Neutrophil (primary cell): ENCODE results near the gene SKIDA1.
A peak's percentile ranks its signal among the peaks of the same experiment; 100 is the strongest.

Experiments used
- H3K27ac ChIP-seq: fragments of 200-600 bp; sonication (generic); 2 replicates; pipeline ENCODE4 v1.5.1; 2016; ENCODE audit warnings: mild to moderate bottlenecking, moderate library complexity
- H3K27me3 ChIP-seq: fragments of 200-600 bp; sonication (generic); 2 replicates; pipeline ENCODE4 v1.6.0; 2016; ENCODE audit warnings: mild to moderate bottlenecking
- H3K36me3 ChIP-seq: fragments of 200-600 bp; sonication (generic); 2 replicates; pipeline ENCODE4 v1.5.1; 2017
- H3K4me1 ChIP-seq, 2 experiments: fragments of 200-600 bp in 1 of 2; sonication (generic) in 1 of 2; 1 replicate in 1 of 2; 2 replicates in 1 of 2; pipeline versions ENCODE4 v1.5.1 to v1.6.1; 2013 to 2016; ENCODE audit warnings: low read depth in 1 of 2, low read length in 1 of 2, mild to moderate bottlenecking in 1 of 2, moderate library complexity in 1 of 2; ENCODE audit not compliant: control insufficient read depth in 1 of 2, insufficient read depth in 1 of 2
- H3K4me3 ChIP-seq, 2 experiments: fragments of 200-600 bp in 1 of 2; sonication (generic) in 1 of 2; 1 replicate in 1 of 2; 2 replicates in 1 of 2; pipeline ENCODE4 v1.5.1; 2013 to 2016; ENCODE audit warnings: low read depth in 1 of 2, low read length in 1 of 2, mild to moderate bottlenecking in 1 of 2, moderate library complexity in 1 of 2
- H3K9me3 ChIP-seq: fragments of 200-600 bp; sonication (generic); 2 replicates; pipeline ENCODE4 v1.5.1; 2016
- TF ChIP-seq, protein P1 (sequence below): fragments of 200-600 bp; sonication (generic); IDR thresholded peaks from 2 replicates; pipeline ENCODE4 v1.5.1; 2016; ENCODE audit warnings: antibody characterized with exemption

SKIDA1 gene

DNA sequence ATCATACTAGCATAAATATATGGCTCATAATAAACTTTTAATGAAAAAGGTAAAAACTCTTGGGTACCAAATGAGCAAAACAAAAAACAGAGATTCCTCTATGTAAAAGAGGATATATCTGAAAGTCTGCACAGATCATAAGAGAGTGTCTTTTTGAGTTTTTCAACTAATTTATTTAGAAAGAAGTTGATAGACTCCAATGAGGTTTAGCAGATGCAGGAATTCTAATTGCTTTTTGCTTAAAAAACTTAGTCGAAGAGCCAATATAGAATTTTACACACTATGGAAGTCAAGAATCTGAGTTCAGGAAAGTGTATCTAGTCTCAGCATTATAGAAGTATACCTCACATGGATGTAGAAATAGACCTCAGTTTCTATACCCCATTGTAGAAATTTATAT lies 5.2 kb upstream of the SKIDA1 start:
- Histone ChIP-seq H3K4me1 (peaks cover 29 to 30% of the 10 kb centered on the region in 2 experiments), H3K27me3 (peaks cover 3% of the 10 kb centered on the region), H3K9me3 (no peaks in the 10 kb centered on the region), H3K27ac (no peak overlapping the region), H3K36me3 (no peaks in the 10 kb centered on the region), H3K4me3 (no peak overlapping the region)
- TF ChIP-seq, protein P1, sequence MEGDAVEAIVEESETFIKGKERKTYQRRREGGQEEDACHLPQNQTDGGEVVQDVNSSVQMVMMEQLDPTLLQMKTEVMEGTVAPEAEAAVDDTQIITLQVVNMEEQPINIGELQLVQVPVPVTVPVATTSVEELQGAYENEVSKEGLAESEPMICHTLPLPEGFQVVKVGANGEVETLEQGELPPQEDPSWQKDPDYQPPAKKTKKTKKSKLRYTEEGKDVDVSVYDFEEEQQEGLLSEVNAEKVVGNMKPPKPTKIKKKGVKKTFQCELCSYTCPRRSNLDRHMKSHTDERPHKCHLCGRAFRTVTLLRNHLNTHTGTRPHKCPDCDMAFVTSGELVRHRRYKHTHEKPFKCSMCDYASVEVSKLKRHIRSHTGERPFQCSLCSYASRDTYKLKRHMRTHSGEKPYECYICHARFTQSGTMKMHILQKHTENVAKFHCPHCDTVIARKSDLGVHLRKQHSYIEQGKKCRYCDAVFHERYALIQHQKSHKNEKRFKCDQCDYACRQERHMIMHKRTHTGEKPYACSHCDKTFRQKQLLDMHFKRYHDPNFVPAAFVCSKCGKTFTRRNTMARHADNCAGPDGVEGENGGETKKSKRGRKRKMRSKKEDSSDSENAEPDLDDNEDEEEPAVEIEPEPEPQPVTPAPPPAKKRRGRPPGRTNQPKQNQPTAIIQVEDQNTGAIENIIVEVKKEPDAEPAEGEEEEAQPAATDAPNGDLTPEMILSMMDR: no peak

DNA sequence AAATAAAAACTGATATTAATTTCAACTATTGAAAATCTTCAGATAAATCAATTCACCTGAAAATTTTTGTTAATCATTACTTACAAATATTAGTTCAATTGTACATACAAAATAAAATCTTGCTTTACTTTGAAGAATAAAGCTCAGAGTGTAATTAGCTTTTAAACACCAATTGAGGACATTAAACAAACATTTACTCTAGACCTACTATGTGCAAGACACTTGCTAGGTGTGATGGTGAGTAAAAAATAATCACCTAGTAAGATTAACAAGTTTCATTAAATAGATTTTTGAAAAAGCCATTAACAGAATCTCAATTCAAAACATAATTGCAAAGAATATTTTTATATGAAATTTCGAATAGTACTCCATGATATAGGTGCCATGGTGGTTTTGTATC lies 4.7 kb upstream of the SKIDA1 start:
- no peaks in the 10 kb centered on the region for H3K9me3 ChIP-seq
- TF ChIP-seq, protein P1: no peak
- H3K36me3 ChIP-seq: no peaks in the 10 kb centered on the region
- peaks cover 29 to 30% of the 10 kb centered on the region in 2 experiments for H3K4me1 ChIP-seq
- H3K27ac ChIP-seq: no peak overlapping the region
- peaks cover 3% of the 10 kb centered on the region for H3K27me3 ChIP-seq
- no peak overlapping the region for H3K4me3 ChIP-seq

DNA sequence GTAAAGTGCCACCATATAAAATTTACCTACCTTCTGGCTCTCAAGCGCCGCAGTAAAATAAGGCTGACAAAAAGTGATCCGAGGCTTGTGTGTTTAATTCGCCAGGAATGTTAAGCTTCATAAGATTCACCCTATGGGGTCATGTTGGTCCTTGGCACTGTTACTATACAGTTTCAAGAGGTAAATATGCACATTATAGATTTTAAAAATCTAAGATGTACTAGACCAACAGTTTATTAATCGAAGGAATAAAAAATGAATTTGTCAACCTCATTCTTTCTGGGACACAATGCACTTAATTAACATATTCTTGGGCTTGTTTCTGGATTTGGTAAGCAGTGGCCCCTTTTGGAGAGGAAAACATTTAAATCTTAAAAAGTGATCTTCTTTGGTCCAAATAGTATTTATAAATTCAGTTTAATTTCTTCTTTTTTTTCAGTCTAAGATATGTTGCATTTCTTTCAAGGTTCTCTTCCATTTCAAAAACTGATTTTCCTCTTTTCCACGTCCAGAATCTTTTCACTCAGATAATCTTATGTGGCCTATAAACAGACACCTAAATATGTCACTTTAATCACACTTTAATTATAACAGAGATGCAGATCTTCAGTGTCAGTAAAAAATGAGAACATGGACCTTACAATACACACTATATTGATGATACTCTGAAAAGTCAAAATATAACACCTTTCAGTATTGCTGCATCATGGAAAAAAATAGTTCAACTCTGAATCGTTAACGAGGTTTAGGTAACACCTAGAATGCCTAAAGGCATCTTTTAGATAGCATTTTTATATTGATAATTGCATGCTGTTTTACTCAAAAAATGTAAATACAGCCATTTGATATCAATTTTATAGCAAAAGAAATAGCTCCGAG lies 3.8 kb upstream of the SKIDA1 start:
- H3K27ac ChIP-seq: no peak overlapping the region
- peaks cover 3% of the 10 kb centered on the region for H3K27me3 ChIP-seq
- peaks cover 36 to 38% of the 10 kb centered on the region in 2 experiments for H3K4me1 ChIP-seq
- TF ChIP-seq, protein P1: no peak
- no peak overlapping the region for H3K4me3 ChIP-seq
- H3K36me3 ChIP-seq: no peaks in the 10 kb centered on the region
- H3K9me3 ChIP-seq: no peaks in the 10 kb centered on the region

DNA sequence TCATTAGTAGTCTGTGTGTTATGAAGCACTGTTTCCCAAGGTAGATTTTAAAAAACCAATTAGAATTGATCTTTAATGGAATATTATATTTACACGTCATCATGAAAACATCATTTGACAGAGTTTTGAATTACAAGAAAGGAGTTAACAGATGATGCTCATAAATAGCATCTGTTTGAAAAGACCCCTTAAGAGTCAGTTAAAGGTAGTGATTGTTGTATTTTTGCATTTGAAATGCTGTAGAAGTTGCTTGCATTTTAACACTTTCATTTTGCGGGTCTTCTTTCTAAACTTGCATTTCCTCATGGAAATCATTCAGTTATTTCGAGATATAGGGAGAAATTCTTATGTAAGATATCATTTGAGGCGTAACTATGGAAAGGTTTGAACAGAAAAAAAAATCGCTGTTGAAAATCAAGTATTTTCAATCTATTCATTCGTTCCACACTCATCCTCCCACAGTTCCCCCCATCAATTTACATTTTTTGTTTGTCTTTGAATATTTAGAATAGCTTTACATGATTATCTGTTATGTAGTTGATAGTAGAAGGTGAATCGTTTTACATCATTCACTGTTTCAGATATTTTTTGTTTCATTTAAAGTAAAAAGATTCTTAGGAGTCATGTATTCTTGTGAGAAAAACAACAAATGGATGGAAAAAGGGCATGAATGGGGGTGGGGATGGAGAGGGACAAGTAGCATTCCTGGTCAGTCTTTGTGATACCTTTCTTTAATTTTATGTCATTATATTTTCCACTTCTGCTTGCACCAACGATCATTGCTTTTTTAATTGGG lies 3.0 kb upstream of the SKIDA1 start:
- H3K27me3 ChIP-seq: peaks cover 3% of the 10 kb centered on the region
- peaks cover 37 to 39% of the 10 kb centered on the region in 2 experiments for H3K4me1 ChIP-seq
- H3K4me3 ChIP-seq: no peak overlapping the region
- no peaks in the 10 kb centered on the region for H3K36me3 ChIP-seq
- TF ChIP-seq, protein P1: no peak
- H3K27ac ChIP-seq: no peak overlapping the region
- no peaks in the 10 kb centered on the region for H3K9me3 ChIP-seq

DNA sequence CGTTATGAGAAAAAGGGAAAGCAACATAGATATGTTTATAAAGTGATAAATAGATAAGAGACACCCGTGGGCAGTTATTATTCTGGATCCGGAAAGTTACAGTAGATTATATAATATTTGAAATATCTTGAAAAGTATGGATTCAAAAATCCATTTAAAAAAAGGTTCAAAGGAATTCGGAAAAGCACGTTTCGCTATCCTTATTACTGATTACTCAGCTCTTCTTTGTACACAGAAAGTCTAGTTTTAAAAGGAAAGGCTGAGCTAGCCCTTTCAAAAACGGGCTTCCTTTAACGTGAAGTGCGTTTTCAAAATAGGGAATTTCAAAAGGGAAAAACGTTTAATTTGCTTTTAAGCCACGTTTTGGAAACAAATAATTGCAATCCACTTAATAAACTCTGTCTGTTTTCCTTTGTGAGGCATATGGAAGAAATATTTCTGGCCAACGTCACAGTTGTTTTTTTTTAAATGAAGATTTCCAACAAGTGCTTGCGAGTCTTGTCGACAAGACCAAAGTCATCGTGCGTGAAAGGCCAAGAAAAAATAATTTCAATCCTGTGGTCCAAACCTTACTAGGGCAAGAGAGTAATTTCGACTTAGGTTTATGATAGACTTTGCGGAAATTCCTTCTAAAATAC lies 2.2 kb upstream of the SKIDA1 start:
- H3K4me1 ChIP-seq: peaks cover 30 to 32% of the 10 kb centered on the region in 2 experiments
- H3K36me3 ChIP-seq: no peaks in the 10 kb centered on the region
- H3K27ac ChIP-seq: peak overlapping the region; percentile 77
- no peaks in the 10 kb centered on the region for H3K9me3 ChIP-seq
- H3K4me3 ChIP-seq: peak overlapping the region; percentile 84 to 90
- TF ChIP-seq, protein P1: no peak
- peaks cover 3% of the 10 kb centered on the region for H3K27me3 ChIP-seq
